ENCODE data around the gene AMFR.

AMFR gene

GRCh38 chr16:56320056-56320455 is 105.3 kb downstream of the AMFR start:
- H3K4me3 ChIP-seq (ENCODE audit: low read depth, low read length) = no peak overlapping the region
- no peak for DNase-seq (ENCODE audit: low read depth)

- H3K4me3 ChIP-seq (ENCODE audit: low read depth, low read length) = no peak overlapping the region
- no peak for DNase-seq (ENCODE audit: low read depth)
Observed at GRCh38 chr16:56319376-56319775, 106.0 kb downstream of the AMFR start.

- H3K4me3 ChIP-seq (ENCODE audit: low read depth, low read length) = no peak overlapping the region
Observed at GRCh38 chr16:56318827-56319140, 106.6 kb downstream of the AMFR start.

GRCh38 chr16:56317998-56318826 is 107.1 kb downstream of the AMFR start:
- H3K4me3 ChIP-seq (ENCODE audit: low read depth, low read length) = peak overlapping the region; percentile 42
- peak; percentile 40 for DNase-seq (ENCODE audit: low read depth)

More at GRCh38 chr16:56318827-56319140, 106.6 kb downstream of the AMFR start:
- DNase-seq (ENCODE audit: low read depth) = no peak

- no peak overlapping the region for H3K4me3 ChIP-seq (ENCODE audit: low read depth, low read length)
- DNase-seq (ENCODE audit: low read depth) = no peak
Observed at GRCh38 chr16:56316545-56316944, 108.8 kb downstream of the AMFR start.

GRCh38 chr16:56315955-56316354 is 109.4 kb downstream of the AMFR start:
- DNase-seq (ENCODE audit: low read depth) = no peak
- H3K4me3 ChIP-seq (ENCODE audit: low read depth, low read length) = no peak overlapping the region

GRCh38 chr16:56314244-56314850 is 111.0 kb downstream of the AMFR start:
- DNase-seq (ENCODE audit: low read depth) = no peak
- H3K4me3 ChIP-seq (ENCODE audit: low read depth, low read length) = no peak overlapping the region

- no peak for DNase-seq (ENCODE audit: low read depth)
- H3K4me3 ChIP-seq (ENCODE audit: low read depth, low read length) = no peak overlapping the region
Observed at GRCh38 chr16:56312556-56312955, 112.8 kb downstream of the AMFR start.

GRCh38 chr16:56312028-56312300 is 113.4 kb downstream of the AMFR start:
- no peak overlapping the region for H3K4me3 ChIP-seq (ENCODE audit: low read depth, low read length)
- DNase-seq (ENCODE audit: low read depth) = no peak

Data from skeletal muscle cell (primary cell).